Testis (tissue), 3 donors: ENCODE measurements around the gene RXRG. TPM values are rescaled to one million over a fixed set of nuclear protein-coding genes. Genes with fewer than 3 reads are reported as not detected.

Source experiments
- DNase-seq: peaks from one replicate; pipeline ENCODE4 v3.0.0-alpha.2; 2019
- H3K27ac ChIP-seq, 2 donors: fragments of 200-600 bp; sonication (generic); one replicate each; pipeline ENCODE4 v1.5.1; 2019
- H3K27me3 ChIP-seq: fragments of 200-600 bp; sonication (generic); one replicate; pipeline ENCODE4 v1.5.1; 2019
- H3K36me3 ChIP-seq: fragments of 200-600 bp; sonication (generic); one replicate; pipeline ENCODE4 v1.5.1; 2017; ENCODE audit warnings: low read depth; ENCODE audit errors: missing control alignments
- H3K4me1 ChIP-seq: fragments of 200-600 bp; sonication (generic); one replicate; pipeline ENCODE4 v1.5.1; 2019
- H3K4me3 ChIP-seq, 2 donors: fragments of 200-600 bp; sonication (generic); one replicate each; pipeline ENCODE4 v1.5.1; 2017 to 2019
- H3K9me3 ChIP-seq: fragments of 200-600 bp; sonication (generic); one replicate; pipeline ENCODE4 v1.5.1; 2017
- CTCF ChIP-seq, 3 experiments: fragments of 450-650 bp in 2 of 3; fragments of 200-600 bp in 1 of 3; sonication (generic) in 1 of 3; IDR thresholded peaks; one replicate each; pipeline ENCODE4 v1.5.1; 2016 to 2019; ENCODE audit warnings: antibody characterized with exemption in 3 of 3, mild to moderate bottlenecking in 2 of 3, moderate library complexity in 1 of 3
- POLR2A ChIP-seq: fragments of 450-650 bp; IDR thresholded peaks from one replicate; pipeline ENCODE4 v1.6.1; 2017; ENCODE audit warnings: antibody characterized with exemption, mild to moderate bottlenecking, moderate library complexity
- WGBS, 2 donors: methylation state at CpG; one replicate each; pipeline ENCODE4 v1.1.5; 2018; 5-methylcytosine and 5-hydroxymethylcytosine counted together
- intact Hi-C: fragments of 100-400 bp; cut with DNase I; formaldehyde crosslinking; loops from one replicate; pipeline ENCODE4 v1.15.1; 2023; ENCODE audit warnings: low total_unique reads
- polyA plus RNA-seq: library from polyadenylated mRNA; stranded (reverse); fragments of 350-450 nt; fragmentation: Illumina TruSeq; extraction: RNeasy Lipid Tissue Mini Kit (QIAGEN cat#74804); gene quantifications from one replicate; pipeline ENCODE4 v1.2.3, GENCODE V29; 2014; ENCODE audit warnings: low read depth, low replicate concordance; ENCODE audit not compliant: insufficient read depth
- total RNA-seq, 2 donors: library from RNA; depleted of rRNA; stranded (reverse); fragments of >200 nt; gene quantifications; one replicate each; pipeline ENCODE4 v1.2.3, GENCODE V29; 2016

RXRG gene
- total and polyA plus RNA-seq, 3 donors from 2014 or later, result 0.24 to 4.0 (median 1.1) TPM

- no peaks in the 10 kb centered on the region for H3K27me3 ChIP-seq
- no peak overlapping the region for H3K4me3 ChIP-seq
- H3K4me1 ChIP-seq, result peaks cover 12% of the 10 kb centered on the region
- intact Hi-C loops, result no loop called here
- H3K9me3 ChIP-seq, result no peaks in the 10 kb centered on the region
- H3K36me3 ChIP-seq, result no peaks in the 10 kb centered on the region
- DNase-seq, result no peak
- no peak overlapping the region for H3K27ac ChIP-seq
- no peak for TF ChIP-seq CTCF (IDR thresholded peaks at IDR 0.05)
- TF ChIP-seq POLR2A, result no peak
- 73 to 83% methylated on average over 5 of the region's 5 CpGs for WGBS, 2 donors
Measured at GRCh38 chr1:165441166-165441880, 3.6 kb downstream of the RXRG start.

GRCh38 chr1:165439330-165439729, 5.6 kb downstream of the RXRG start:
- TF ChIP-seq POLR2A (no peak), CTCF (IDR thresholded peaks at IDR 0.05) (no peak)
- Histone ChIP-seq H3K4me1 (peaks cover 4% of the 10 kb centered on the region), H3K9me3 (no peaks in the 10 kb centered on the region), H3K36me3 (no peaks in the 10 kb centered on the region), H3K4me3 (no peak overlapping the region), H3K27me3 (no peaks in the 10 kb centered on the region), H3K27ac (no peak overlapping the region)
- no peak for DNase-seq
- 67 to 71% methylated on average over 3 to 6 of the region's 6 CpGs for WGBS, 2 donors
- intact Hi-C loops, result no loop called here

GRCh38 chr1:165436994-165437393, 7.9 kb downstream of the RXRG start:
- no peak for DNase-seq
- Histone ChIP-seq H3K36me3 (no peaks in the 10 kb centered on the region), H3K4me3 (no peak overlapping the region), H3K4me1 (no peaks in the 10 kb centered on the region), H3K9me3 (no peaks in the 10 kb centered on the region), H3K27me3 (no peaks in the 10 kb centered on the region), H3K27ac (no peak overlapping the region)
- intact Hi-C loops, result no loop called here
- TF ChIP-seq CTCF (IDR thresholded peaks at IDR 0.05), result no peak
- TF ChIP-seq POLR2A, result no peak
- 73 to 93% methylated on average over 2 of the region's 2 CpGs for WGBS, 2 donors

- intact Hi-C loops, result no loop called here
- WGBS, 2 donors, result 68 to 77% methylated on average over 2 of the region's 2 CpGs
- no peaks in the 10 kb centered on the region for H3K4me1 ChIP-seq
- no peak overlapping the region for H3K27ac ChIP-seq
- no peak for DNase-seq
- H3K27me3 ChIP-seq, result no peaks in the 10 kb centered on the region
- H3K9me3 ChIP-seq, result no peaks in the 10 kb centered on the region
- H3K36me3 ChIP-seq, result no peaks in the 10 kb centered on the region
- no peak overlapping the region for H3K4me3 ChIP-seq
- TF ChIP-seq POLR2A (no peak), CTCF (IDR thresholded peaks at IDR 0.05) (no peak)
Measured at GRCh38 chr1:165435801-165436200, 9.1 kb downstream of the RXRG start.

- Histone ChIP-seq H3K4me1 (no peaks in the 10 kb centered on the region), H3K9me3 (no peaks in the 10 kb centered on the region), H3K27ac (no peak overlapping the region), H3K27me3 (no peaks in the 10 kb centered on the region), H3K36me3 (no peaks in the 10 kb centered on the region), H3K4me3 (no peak overlapping the region)
- intact Hi-C loops, result no loop called here
- WGBS, 2 donors, result 50 to 58% methylated on average over 2 of the region's 2 CpGs
- DNase-seq, result no peak
- TF ChIP-seq POLR2A, result no peak
Measured at GRCh38 chr1:165434281-165434680, 10.6 kb downstream of the RXRG start.
